ENCODE results near the gene PSAP.

Gene PSAP

GRCh38 chr10:71824333-71824732 is 26.7 kb downstream of the PSAP start:
- DNase-seq, result no peak

- DNase-seq, result no peak
These were observed 27.7 kb downstream of the PSAP start for GRCh38 chr10:71823356-71823755.

- no peak for DNase-seq
These were observed 28.9 kb downstream of the PSAP start for GRCh38 chr10:71821909-71822763.

GRCh38 chr10:71820966-71821365 is 30.1 kb downstream of the PSAP start:
- DNase-seq, result no peak

GRCh38 chr10:71819985-71820384 is 31.1 kb downstream of the PSAP start:
- DNase-seq, result no peak

GRCh38 chr10:71819441-71819861 is 31.6 kb downstream of the PSAP start:
- no peak for DNase-seq

- DNase-seq, result no peak
These were observed 32.3 kb downstream of the PSAP start for GRCh38 chr10:71818674-71819260.

- no peak for DNase-seq
These were observed 33.0 kb downstream of the PSAP start for GRCh38 chr10:71817831-71818655.

GRCh38 chr10:71816936-71817618 is 34.0 kb downstream of the PSAP start:
- no peak for DNase-seq

GRCh38 chr10:71816421-71816851 is 34.6 kb downstream of the PSAP start:
- no peak for DNase-seq

- DNase-seq, result no peak
These were observed 35.4 kb downstream of the PSAP start for GRCh38 chr10:71815515-71816130.

- DNase-seq, result no peak
These were observed 36.1 kb downstream of the PSAP start for GRCh38 chr10:71814922-71815411.

GRCh38 chr10:71812913-71813590 is 38.0 kb downstream of the PSAP start:
- no peak for DNase-seq

GRCh38 chr10:71812016-71812912 is 38.8 kb downstream of the PSAP start:
- no peak for DNase-seq

GRCh38 chr10:71811351-71811750 is 39.7 kb downstream of the PSAP start:
- DNase-seq, result no peak

- DNase-seq, result no peak
These were observed 40.9 kb downstream of the PSAP start for GRCh38 chr10:71810048-71810750.

GRCh38 chr10:71809628-71810027 is 41.4 kb downstream of the PSAP start:
- DNase-seq, result no peak

- DNase-seq, result no peak
These were observed 43.2 kb downstream of the PSAP start for GRCh38 chr10:71807557-71808510.
